ENCODE data around the gene SLC16A6.

DNA sequence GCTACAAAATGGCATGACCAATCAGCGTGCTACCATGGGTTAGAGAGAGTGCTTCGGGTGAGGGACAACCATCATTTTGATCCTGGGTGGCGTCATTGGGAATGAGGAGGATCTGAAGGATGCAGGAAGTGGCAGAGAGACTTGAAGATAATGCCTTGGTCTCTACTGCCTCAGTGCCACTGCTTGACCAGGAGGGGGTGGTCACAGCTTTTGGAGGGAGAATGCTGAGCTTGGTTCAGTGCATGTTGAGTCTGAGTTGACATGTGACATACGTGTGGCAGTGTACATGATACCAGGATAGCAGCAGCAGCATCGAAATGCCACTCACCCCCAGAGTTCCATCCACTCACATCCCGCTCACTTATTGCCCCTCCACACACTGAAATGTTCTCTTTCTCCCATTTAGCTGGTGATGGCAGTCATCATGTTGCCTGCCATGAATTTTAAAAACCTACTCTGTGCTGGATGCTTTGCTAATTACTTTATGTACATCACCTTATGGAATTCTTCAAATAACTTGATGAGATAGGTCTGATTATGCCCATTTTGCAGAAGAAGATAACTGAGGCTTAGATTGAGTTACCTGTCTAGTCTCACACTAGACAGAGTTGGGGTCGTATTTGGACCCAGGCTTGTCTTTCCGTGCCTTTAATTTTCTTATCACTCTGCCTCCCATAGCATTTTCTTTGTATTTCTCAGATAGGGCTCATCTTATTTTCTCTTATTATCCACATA is 37.1 kb upstream of the SLC16A6 start:
- TF ChIP-seq POLR2A (IDR thresholded peaks at IDR 0.05; ENCODE audit: low read length) (no peak), GATA1 (IDR thresholded peaks at IDR 0.05; ENCODE audit: low read depth, low read length) (no peak)

Data from erythroblast (primary cell).